HG03575 (cell line): Measurements from ENCODE around the gene CNPY2.
A peak's percentile ranks its signal among the peaks of the same experiment; 100 is the strongest.
"Not testable (repeated sequence)": the region's sequence is repeated elsewhere in the genome, so short reads cannot be mapped to it uniquely, and the experiment has no call there.

ENCODE experiments used
- ATAC-seq: cut with Tn5 transposase; IDR thresholded peaks from one replicate; pipeline ENCODE4 v1.9.1; 2021; ENCODE audit not compliant: unreplicated experiment, insufficient number of reproducible peaks, low FRiP score; ENCODE audit errors: extremely low read depth

Gene CNPY2

GRCh38 chr12:56300644-56301464 is 14.9 kb downstream of the CNPY2 start:
- no peak for ATAC-seq

GRCh38 chr12:56299853-56300643 is 15.7 kb downstream of the CNPY2 start, which contains the start of gene CS:
CS (minus strand) TSS chr12:56300330; CDS start chr12:56300201, 129 bp downstream.
- peak; percentile 51 for ATAC-seq

- no peak for ATAC-seq
Measured at GRCh38 chr12:56299308-56299852, 16.4 kb downstream of the CNPY2 start.

DNA sequence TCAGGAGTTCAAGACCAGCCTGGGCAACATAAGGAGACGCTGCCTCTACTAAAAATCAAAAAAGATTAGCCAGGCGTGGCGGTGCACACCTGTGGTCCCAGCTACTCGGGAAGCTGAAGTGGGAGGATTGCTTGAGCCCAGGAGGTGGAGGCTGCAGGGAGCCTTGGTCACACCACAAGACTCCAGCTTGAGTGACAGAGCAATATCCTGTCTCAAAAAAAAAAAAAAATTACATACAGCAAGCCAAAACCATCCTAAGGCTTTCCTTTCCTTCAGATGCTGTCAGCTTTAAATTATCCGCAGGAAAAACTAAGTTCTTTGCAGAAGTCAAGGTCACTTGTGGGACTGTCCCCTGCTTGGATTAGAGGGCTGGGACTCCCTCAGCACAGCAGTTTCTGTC is 17.0 kb downstream of the CNPY2 start:
- no peak for ATAC-seq

DNA sequence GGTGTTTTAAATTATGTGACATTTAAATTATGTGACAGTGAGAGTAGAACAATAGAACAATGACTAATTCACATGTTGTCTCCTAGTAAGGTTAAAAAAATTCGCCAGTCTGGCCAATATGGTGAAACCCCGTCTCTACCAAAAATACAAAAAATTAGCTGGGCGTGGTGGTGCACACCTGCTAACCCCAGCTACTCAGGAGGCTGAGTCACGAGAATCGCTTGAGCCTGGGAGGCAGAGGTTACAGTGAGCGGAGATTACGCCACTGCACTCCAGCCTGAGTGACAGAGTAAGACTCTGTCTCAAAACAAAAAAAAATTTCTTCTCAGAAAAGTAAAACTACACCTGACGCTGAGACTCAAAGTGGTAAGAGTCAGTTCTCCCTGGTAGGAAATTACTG is 18.4 kb downstream of the CNPY2 start:
- ATAC-seq, result no peak

DNA sequence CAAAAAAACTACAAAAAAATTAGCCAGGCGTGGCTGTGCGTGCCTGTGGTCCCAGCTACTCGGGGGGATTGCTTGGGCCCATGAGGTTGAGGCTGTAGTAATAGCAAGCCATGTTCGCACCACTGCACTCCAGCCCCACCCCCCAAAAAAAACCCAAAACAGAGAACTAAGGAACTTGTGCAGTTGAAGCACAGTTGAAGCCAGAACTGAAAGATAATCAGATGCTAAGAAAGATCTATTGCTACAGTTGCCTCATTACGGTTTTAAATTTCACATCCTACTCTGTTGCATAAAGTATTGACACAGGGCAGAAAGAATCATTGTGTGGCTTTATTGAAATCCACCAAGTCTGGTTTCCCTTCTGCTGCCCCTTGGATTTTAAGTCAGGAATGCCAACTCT is 19.5 kb downstream of the CNPY2 start:
- no peak for ATAC-seq

DNA sequence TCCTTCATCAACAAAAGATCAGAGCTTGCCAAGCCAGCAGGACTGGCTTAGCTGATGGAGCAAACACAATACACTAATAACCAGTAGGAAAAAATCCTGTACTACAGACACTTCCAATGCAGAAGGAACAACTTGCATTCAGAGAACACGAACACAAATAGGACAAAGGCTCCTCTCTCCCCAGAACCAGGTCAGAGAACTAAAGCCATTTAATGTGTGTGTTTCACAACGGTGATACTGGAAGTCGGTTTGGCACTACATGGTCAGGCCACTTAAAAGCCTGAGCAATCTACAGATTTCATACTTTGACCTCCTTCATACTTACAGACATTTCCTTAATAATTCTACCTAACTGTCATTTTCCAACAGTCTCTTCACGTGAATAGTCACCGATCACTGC is 22.0 kb downstream of the CNPY2 start:
- no peak for ATAC-seq

DNA sequence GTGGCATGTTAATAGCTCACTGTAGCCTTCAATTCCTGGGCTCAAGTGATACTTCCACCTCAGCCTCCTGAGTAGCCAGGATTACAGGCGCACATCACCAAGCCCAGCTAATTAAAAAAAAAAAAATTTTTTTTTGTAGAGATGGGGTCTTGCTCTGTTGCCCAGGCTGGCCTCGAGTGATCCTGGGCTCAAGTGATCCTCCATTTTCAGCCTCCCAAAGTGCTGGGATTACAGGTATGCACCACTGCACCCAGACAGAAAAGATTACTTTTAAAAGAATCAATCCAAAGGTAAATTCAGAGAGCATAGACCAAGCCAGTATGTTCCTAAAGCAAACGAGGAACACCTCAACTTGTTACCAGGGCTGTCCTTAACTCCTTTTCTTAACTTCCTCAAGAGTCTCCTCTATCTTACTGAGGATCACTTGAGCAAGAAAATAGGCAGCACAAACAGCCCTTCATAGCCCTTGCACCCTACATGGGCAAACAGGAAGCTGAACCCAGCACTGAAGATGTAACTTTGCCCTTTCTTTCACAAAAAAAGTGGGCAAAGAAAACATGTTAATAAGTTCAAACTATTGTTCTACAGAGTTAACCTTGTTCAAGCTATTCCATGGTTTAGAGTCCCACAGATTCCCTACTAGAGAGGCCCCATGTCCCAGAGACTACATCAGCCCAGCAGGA is 26.9 kb downstream of the CNPY2 start:
- no peak for ATAC-seq

DNA sequence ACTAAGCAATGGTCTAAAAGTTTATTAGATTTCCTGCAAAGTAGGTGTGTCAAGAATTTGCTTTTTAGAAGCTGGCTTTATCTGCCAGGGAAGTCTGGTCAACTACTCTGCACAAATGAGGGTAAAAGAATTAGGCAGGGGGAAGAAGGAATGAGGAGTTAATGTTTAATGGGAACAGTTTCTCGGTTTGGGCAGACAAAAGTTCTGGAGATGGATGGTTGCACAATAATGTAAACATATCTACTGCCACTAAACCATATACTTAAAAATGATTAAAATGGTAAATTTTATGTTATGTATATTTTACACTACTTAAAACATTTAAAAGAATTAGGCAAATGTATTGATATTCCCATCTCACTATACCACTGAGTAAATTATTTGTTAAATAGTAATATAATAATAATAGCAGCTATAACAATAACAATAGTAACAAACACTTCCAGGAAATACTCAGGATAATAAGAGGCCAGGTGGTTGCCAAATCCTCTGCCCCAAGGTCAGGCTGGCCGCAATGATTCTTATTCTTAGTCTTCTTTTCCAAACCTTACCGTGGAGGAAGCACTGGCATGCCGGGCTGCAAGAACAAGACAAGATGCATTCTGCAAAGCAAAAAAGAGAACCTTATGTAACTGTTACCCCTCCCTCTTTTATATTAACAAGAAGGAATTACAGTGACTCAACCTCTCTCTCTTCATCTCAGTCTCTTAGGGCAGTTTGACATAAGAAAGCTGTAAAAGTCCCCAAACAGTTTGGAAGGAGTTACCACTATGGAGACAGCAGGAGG is 29.6 kb downstream of the CNPY2 start:
- ATAC-seq, result no peak

- ATAC-seq, result not testable (repeated sequence)
Measured at GRCh38 chr12:56284263-56284662, 31.5 kb downstream of the CNPY2 start.

DNA sequence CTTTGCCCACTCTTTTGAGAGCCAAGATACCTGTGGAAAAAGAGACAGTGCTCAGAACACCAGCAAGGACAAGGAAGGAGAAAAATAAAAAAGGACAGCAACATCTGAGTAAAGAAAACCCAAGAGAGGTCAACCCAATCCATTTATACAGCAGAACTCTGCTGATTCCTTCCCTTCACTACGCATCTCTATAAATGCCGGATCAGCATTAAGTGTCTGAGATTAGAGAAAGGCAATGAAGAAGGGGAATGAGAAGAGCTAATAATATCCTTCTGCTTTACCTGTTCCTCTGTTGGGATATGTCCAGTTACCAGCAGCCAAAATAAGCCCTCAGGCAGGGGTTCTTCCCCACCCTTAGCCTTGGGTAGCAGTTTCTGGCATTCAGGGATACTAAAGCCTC is 33.2 kb downstream of the CNPY2 start:
- ATAC-seq, result no peak

- ATAC-seq, result no peak
Measured at GRCh38 chr12:56282030-56282429, 33.8 kb downstream of the CNPY2 start.

DNA sequence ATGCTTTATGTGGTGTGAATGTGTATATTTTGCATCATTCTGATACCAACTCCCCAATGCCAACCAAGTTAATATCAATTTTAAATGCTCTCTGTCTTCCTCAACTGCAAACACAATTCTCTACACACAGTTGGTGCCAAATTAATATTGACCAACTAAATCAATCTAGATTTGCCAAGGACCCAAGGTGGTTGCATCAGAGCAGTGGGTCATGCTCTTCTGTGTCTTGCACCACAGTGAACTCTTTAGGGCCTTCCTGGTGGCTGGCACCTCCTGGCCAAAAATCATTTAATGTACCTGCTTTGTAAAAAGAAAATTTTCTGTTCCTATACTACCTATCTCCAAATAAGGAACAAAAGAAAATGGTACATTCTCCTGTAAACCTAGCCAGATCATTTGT is 34.9 kb downstream of the CNPY2 start:
- no peak for ATAC-seq

GRCh38 chr12:56278905-56279304 is 36.9 kb downstream of the CNPY2 start:
- ATAC-seq, result no peak

- ATAC-seq, result no peak
Measured at GRCh38 chr12:56274299-56274698, 41.5 kb downstream of the CNPY2 start.

GRCh38 chr12:56272468-56272867 is 43.3 kb downstream of the CNPY2 start:
- ATAC-seq, result not testable (repeated sequence)

DNA sequence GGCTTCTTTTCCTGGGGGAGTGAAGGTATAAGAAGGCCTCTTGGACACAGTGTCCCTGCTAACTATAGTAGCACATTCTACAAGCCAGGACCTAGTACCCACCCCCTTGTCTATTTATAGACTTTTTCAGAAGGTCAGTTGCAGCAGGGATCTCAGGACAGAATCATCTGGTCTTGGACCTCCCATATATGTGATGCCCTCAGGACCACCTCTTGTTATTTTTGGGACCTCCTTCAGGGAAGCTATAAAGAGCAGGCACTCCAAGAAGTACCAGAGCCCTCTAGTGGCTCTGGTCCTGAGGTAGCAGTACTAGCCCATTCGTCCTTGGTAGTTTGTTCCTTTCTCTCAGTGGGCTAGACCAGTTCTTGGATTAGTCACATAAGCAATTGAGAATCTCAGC is 44.8 kb downstream of the CNPY2 start:
- no peak for ATAC-seq

DNA sequence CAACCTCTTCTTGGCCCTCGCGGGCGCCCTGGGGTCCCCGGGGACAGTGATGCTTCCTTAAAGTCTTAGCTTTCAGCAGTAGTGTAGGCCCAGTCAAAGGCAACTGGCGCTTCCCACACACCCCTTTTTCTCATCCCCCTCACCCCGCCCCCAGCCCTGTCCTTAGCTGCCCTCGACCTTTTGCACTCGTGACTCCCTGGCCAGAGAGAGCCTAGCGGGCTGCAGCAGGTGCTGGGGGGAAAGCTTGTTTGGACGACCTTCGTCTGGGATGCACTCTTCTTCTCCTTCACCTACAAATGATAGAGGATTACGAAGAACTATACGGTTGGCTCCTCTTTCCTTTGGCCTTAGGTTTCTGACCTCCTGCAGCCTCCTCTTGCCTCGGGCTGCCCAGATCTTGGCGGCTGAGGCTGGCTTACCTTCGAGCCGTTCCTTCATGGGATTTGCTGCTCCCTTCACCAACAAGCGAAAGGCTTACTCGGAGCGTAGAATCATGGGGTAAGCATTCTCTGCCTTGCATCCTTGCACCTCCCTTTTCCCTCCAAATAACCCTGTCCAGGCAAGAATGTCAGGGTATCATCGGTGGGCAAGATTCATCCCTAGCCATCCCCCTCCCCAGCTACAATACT is 48.2 kb downstream of the CNPY2 start:
- no peak for ATAC-seq
